Coronary artery (tissue), 2 donors: Measurements from ENCODE around the gene ESR2.
"Not testable (repeated sequence)": the region's sequence is repeated elsewhere in the genome, so short reads cannot be mapped to it uniquely, and the experiment has no call there.

Experiments used
- DNase-seq: peaks from one replicate; pipeline ENCODE4 v3.0.0-alpha.2; 2017; ENCODE audit warnings: low spot score
- H3K27ac ChIP-seq, 2 donors: fragments of 200-600 bp; sonication (generic); one replicate each; pipeline ENCODE4 v1.5.1; 2016 to 2019
- H3K4me3 ChIP-seq: fragments of 200-600 bp; sonication (generic); 2 replicates; pipeline ENCODE4 v1.5.1; 2016; ENCODE audit warnings: mild to moderate bottlenecking, moderate library complexity
- TF ChIP-seq, protein P1 (sequence below): fragments of 200-600 bp; sonication (generic); IDR thresholded peaks from one replicate; pipeline ENCODE4 v1.5.1; 2019; ENCODE audit warnings: antibody characterized with exemption

The ESR2 gene

GRCh38 chr14:64049616-64050381 lies 244.4 kb downstream of the ESR2 start:
- Histone ChIP-seq H3K27ac (no peak overlapping the region), H3K4me3 (no peak overlapping the region)
- DNase-seq: no peak
- TF ChIP-seq, protein P1, sequence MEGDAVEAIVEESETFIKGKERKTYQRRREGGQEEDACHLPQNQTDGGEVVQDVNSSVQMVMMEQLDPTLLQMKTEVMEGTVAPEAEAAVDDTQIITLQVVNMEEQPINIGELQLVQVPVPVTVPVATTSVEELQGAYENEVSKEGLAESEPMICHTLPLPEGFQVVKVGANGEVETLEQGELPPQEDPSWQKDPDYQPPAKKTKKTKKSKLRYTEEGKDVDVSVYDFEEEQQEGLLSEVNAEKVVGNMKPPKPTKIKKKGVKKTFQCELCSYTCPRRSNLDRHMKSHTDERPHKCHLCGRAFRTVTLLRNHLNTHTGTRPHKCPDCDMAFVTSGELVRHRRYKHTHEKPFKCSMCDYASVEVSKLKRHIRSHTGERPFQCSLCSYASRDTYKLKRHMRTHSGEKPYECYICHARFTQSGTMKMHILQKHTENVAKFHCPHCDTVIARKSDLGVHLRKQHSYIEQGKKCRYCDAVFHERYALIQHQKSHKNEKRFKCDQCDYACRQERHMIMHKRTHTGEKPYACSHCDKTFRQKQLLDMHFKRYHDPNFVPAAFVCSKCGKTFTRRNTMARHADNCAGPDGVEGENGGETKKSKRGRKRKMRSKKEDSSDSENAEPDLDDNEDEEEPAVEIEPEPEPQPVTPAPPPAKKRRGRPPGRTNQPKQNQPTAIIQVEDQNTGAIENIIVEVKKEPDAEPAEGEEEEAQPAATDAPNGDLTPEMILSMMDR: no peak

GRCh38 chr14:64045091-64045490 lies 249.1 kb downstream of the ESR2 start:
- Histone ChIP-seq H3K4me3 (no peak overlapping the region), H3K27ac (no peak overlapping the region)
- DNase-seq: no peak
- TF ChIP-seq, protein P1: no peak

DNA sequence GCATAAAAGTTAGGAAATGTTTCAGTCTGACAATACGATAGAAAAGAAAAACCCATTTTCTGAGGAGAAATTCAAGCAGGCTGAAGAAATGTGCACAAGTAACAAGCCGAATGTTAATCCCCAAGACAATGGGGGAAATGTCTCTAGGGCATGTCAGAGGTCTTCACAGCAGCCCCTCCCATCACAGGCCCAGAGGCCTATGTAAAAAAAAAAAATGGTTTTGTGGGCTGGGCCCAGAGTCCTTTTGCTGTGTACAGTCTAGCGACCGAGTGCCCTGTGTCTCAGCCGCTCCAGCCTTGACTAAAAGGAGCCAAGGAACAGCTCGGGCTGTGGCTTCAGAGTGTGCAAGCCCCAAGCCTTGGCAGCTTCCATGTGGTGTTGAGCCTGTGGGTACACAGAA lies 250.9 kb downstream of the ESR2 start:
- not testable (repeated sequence) for H3K27ac ChIP-seq, H3K4me3 ChIP-seq, DNase-seq

DNA sequence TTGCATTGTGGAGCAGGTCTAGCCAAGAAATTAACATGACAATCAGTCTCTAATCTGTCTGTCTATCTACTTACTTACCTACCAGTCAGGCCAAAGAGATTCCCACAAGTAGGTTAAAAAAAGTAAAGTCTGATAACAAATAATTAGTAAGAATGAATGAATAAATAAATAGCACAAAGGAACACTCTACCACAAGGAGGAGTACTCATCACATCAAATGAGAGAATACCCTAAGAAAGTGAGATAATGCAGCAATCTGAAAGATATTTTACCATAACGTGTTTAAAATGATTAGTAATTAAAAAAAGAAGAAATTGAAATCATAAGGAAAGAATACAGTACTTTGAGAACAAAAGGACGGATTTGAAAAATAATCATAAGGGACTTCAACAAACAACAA lies 254.1 kb downstream of the ESR2 start:
- Histone ChIP-seq H3K27ac (no peak overlapping the region), H3K4me3 (no peak overlapping the region)
- TF ChIP-seq, protein P1: no peak
- DNase-seq: no peak

- DNase-seq: no peak
- Histone ChIP-seq H3K27ac (no peak overlapping the region), H3K4me3 (no peak overlapping the region)
- TF ChIP-seq, protein P1: no peak
Measured at GRCh38 chr14:64038841-64039542, 255.2 kb downstream of the ESR2 start.

DNA sequence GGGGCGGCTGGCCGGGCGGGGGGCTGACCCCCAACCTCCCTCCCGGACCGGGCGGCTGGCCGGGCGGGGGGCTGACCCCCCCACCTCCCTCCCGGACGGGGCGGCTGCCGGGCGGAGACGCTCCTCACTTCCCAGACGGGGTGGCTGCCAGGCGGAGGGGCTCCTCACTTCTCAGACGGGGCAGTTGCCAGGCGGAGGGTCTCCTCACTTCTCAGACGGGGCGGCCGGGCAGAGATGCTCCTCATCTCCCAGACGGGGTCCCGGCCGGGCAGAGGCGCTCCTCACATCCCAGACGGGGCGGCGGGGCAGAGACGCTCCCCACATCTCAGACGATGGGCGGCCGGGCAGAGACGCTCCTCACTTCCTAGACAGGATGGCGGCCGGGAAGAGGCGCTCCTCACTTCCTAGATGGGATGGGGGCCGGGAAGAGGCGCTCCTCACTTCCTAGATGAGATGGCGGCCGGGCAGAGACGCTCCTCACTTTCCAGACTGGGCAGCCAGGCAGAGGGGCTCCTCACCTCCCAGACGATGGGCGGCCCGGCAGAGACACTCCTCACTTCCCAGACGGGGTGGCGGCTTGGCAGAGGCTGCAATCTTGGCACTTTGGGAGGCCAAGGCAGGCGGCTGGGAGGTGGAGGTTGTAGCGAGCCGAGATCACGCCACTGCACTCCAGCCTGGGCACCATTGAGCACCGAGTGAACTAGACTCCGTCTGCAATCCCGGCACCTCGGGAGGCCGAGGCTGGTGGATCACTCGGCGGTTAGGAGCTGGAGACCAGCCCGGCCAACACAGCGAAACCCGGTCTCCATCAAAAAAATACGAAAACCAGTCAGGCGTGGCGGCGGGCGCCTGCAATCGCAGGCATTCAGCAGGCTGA lies 256.1 kb downstream of the ESR2 start:
- not testable (repeated sequence) for H3K4me3 ChIP-seq, DNase-seq, H3K27ac ChIP-seq

DNA sequence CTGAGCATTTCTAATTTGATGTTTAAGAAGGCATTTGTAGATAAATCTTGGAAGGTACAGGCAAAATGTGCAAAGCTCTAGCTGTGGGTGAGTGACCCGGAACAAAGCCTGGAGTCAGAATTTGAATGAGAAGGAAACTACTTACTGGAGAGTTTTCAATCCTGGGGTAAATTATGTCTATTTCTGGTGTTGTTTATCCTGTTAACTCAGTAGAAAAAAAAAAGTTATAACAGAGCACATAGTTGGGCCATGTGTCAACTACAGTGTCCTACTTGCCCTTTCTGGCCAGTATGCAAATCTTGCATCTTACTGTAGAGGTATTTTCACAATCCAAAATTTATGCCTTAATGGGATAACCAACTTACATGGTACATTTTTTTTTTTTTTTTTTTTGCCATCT lies 259.0 kb downstream of the ESR2 start:
- TF ChIP-seq, protein P1: no peak
- no peak for DNase-seq
- H3K4me3 ChIP-seq: no peak overlapping the region
- no peak overlapping the region for H3K27ac ChIP-seq
